Pancreas (tissue), 10 donors: ENCODE data around the gene SIGLEC5. TPM values are rescaled to one million over a fixed set of nuclear protein-coding genes. Genes with fewer than 3 reads are reported as not detected.
A peak's percentile ranks its signal among the peaks of the same experiment; 100 is the strongest.

Experiments
- ATAC-seq, 4 donors: fragments of 200-7000 bp; cut with Tn5 transposase; one replicate each; pipeline versions ENCODE4 v1.8.0 to v1.9.1; 2020; ENCODE audit warnings: mild to moderate bottlenecking in 4 of 4, moderate library complexity in 4 of 4
- DNase-seq, 6 donors: peaks; one replicate each; pipeline ENCODE4 v3.0.0-alpha.2; 2020
- FAIRE-seq: peaks from 2 replicates; lab custom pipeline; 2012; peaks lifted over from hg19 to GRCh38; lab: Jason Lieb, UNC
- H3K27ac ChIP-seq, 4 donors: fragments of 200-600 bp; sonication (generic); 1 replicate in 3 of 4; 2 replicates in 1 of 4; pipeline versions ENCODE4 v1.5.0 to v1.8.0; 2020
- H3K27me3 ChIP-seq, 4 donors: fragments of 200-600 bp; one replicate each; pipeline ENCODE4 v1.8.0; 2021
- H3K36me3 ChIP-seq, 3 donors: fragments of 200-600 bp; sonication (generic) in 1 of 3; one replicate each; pipeline versions ENCODE4 v1.5.0 to v1.8.0; 2020 to 2021
- H3K4me1 ChIP-seq, 3 donors: fragments of 200-600 bp; one replicate each; pipeline ENCODE4 v1.8.0; 2021
- H3K4me3 ChIP-seq, 4 donors: fragments of 200-600 bp; sonication (generic) in 2 of 4; one replicate each; pipeline versions ENCODE4 v1.5.0 to v1.8.0; 2020 to 2021
- H3K9me3 ChIP-seq, 4 donors: fragments of 200-600 bp; one replicate each; pipeline ENCODE4 v1.8.0; 2021
- WGBS, 2 donors: extraction: QIAGEN DNeasy Blood & Tissue Kit; methylation state at CpG; one replicate each; pipeline ENCODE4 v1.1.7; 2013; 5-methylcytosine and 5-hydroxymethylcytosine counted together
- intact Hi-C, 3 donors: fragments of 100-400 bp; cut with DNase I; formaldehyde crosslinking; loops; one replicate each; pipeline versions ENCODE4 v1.11.1 to v1.14.2; 2022
- polyA plus RNA-seq, 2 donors: library from polyadenylated mRNA; stranded (reverse); fragments of 200-250 nt; gene quantifications; one replicate each; pipeline ENCODE4 v1.2.3, GENCODE V29; 2013
- total RNA-seq, 6 donors: library from RNA; stranded (reverse); fragmentation: NEBNext Ultra II Directional in 4 of 6; extraction: Animal tissue kit (Norgen Biotek cat#: 25700) in 4 of 6; gene quantifications; one replicate each; pipeline versions ENCODE4 v1.2.1 to v1.2.4, GENCODE V29; 2021 to 2023
- TF ChIP-seq, protein P1 (sequence below), 4 donors: fragments of 200-600 bp; sonication (generic) in 3 of 4; IDR thresholded peaks; one replicate each; pipeline versions ENCODE4 v1.5.0 to v1.8.0; 2021; ENCODE audit warnings: antibody characterized with exemption in 4 of 4
- donor health status: healthy with polysubstance abuse.
- donor health status: DM: no; HTN: no; CAD: no; lungs with moderate emphysema.
- donor health status: DM: no; HTN: no; CAD: no.
- donor health status: control.
- donor health status: control.
- donor health status: Bipolar disorder and iron deficiency.
- donor health status: DM: yes; HTN: yes; CAD: no.
- donor health status: DM: no; HTN: no; CAD: no.
- donor health status: DM: no; HTN: no; CAD: no.
- donor health status: DM: yes; HTN: yes; CAD: no.

SIGLEC5 gene
- total and polyA plus RNA-seq, 8 donors = 0.05 to 0.37 (median 0.11) TPM; not detected in 5

DNA sequence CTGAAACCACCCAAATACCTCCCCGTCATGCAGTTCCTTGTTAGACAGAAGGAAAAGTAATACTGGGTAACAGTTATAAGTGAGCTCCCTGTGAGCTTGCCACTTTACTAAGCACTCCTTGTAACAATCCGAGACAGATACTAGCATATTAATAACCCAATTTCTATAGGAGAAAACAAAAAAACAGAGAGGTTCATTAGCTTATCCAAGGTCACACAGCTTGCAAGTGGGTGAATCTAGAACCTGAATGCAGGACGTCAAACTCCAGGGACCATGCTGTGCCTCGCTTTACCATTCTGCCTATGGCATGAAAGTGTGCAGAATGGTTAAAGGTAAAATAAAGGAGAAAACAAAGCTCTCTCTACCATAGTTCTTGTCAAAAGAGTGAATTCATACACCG, 15.4 kb downstream of the SIGLEC5 start:
- intact Hi-C loops = no loop called here
- H3K36me3 ChIP-seq = no peaks in the 10 kb centered on the region
- no peak overlapping the region for H3K4me3 ChIP-seq
- TF ChIP-seq, protein P1, sequence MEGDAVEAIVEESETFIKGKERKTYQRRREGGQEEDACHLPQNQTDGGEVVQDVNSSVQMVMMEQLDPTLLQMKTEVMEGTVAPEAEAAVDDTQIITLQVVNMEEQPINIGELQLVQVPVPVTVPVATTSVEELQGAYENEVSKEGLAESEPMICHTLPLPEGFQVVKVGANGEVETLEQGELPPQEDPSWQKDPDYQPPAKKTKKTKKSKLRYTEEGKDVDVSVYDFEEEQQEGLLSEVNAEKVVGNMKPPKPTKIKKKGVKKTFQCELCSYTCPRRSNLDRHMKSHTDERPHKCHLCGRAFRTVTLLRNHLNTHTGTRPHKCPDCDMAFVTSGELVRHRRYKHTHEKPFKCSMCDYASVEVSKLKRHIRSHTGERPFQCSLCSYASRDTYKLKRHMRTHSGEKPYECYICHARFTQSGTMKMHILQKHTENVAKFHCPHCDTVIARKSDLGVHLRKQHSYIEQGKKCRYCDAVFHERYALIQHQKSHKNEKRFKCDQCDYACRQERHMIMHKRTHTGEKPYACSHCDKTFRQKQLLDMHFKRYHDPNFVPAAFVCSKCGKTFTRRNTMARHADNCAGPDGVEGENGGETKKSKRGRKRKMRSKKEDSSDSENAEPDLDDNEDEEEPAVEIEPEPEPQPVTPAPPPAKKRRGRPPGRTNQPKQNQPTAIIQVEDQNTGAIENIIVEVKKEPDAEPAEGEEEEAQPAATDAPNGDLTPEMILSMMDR (IDR thresholded peaks at IDR 0.05) = no peak
- H3K9me3 ChIP-seq = no peaks in the 10 kb centered on the region
- H3K27me3 ChIP-seq = no peaks in the 10 kb centered on the region
- ATAC-seq = no peak
- no peak for DNase-seq
- H3K4me1 ChIP-seq = no peaks in the 10 kb centered on the region
- H3K27ac ChIP-seq = no peak overlapping the region
- no peak for FAIRE-seq
- 51 to 66% methylated on average over 5 of the region's 5 CpGs for WGBS, 2 donors

DNA sequence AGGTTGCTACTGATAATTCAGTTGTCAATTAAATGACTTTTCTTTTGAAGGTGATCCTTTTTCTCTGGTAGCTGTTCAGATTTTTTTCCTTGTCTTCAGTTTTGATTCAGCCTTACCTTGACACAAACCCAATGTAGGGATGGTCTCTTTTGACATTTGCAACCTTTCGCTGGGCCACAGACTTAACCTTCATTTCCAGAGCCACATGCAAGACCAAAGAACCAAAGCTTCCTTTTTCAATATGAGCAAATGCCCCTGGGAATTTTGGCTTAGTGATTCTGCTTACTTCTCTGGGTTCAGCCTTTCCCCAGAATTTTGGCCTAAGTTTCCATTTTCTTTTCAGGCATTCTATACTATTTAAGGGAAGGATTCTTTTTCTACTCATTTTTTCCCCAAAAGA, 19.6 kb downstream of the SIGLEC5 start:
- intact Hi-C loops = no loop called here
- Histone ChIP-seq H3K4me3 (no peak overlapping the region), H3K36me3 (no peaks in the 10 kb centered on the region), H3K27ac (no peak overlapping the region), H3K4me1 (no peaks in the 10 kb centered on the region), H3K9me3 (no peaks in the 10 kb centered on the region), H3K27me3 (no peaks in the 10 kb centered on the region)
- DNase-seq (no peak), ATAC-seq (no peak), FAIRE-seq (no peak)
- 85 to 90% methylated on average over 1 of the region's 1 CpG for WGBS, 2 donors
- TF ChIP-seq, protein P1 (IDR thresholded peaks at IDR 0.05) = no peak

DNA sequence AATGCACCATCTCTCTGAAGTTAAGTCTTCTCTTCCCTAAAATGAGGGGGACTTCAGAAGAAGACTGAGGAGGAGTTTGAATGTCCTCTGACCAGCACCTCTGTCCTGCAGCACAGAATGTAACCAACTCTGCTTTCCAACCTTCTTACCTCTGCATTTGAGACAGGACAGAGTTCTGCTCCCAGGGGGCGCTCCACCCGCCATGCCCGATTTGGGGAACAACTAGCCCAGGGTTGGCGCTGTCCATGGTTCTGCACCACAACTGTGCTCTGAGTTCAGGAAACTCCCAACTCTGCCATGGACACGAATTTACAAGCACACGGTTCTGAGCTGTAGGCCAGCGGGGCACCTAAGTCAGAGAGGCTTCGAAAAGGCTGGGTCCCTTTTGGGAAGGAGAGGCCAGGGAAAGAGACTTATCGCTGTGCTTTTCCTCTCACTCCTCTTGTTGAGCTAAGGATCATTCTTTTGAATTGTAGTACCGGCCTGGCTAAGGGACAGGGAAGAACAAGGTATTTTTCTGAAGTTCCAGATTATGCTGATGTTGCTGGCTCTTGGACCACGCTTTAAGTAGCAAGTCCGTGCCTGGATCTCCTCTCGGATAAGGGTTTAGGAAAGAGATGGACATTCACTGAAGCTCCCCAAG, 22.2 kb downstream of the SIGLEC5 start:
- Histone ChIP-seq H3K4me3 (no peak overlapping the region), H3K9me3 (no peaks in the 10 kb centered on the region), H3K27me3 (no peaks in the 10 kb centered on the region), H3K36me3 (no peaks in the 10 kb centered on the region), H3K27ac (no peak overlapping the region), H3K4me1 (no peaks in the 10 kb centered on the region)
- ATAC-seq (peak in 3 of 4 donors; percentile 67 to 96 (median 69)), FAIRE-seq (no peak), DNase-seq (peak in 5 of 6 donors; percentile 32 to 78 (median 63))
- TF ChIP-seq, protein P1 (IDR thresholded peaks at IDR 0.05) = peak in 2 of 4 donors; percentile 8 to 14
- intact Hi-C loops = no loop called here
- WGBS, 2 donors = 25 to 32% methylated on average over 13 of the region's 13 CpGs

DNA sequence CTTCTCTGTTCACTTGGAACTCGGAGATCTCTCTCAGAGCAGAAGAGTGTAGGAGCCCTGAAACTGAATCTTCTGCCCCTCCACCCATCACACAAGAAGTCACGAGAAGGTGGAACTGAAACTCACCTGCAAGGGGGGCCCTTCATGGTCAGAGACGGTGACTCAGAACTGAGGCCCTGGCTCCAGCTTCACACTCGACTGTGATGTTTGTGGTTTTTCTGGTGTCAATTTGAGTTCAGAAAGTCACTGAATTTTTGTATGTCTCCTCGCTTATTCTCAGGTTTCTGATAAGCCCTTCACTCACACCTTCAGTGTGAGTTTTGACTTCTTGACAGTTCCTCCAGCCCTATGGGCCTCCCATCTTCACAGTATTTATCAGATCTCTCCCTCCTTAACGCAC, 23.1 kb downstream of the SIGLEC5 start:
- DNase-seq (no peak), ATAC-seq (no peak)
- WGBS, 2 donors = 55 to 63% methylated on average over 6 of the region's 6 CpGs

More for the DNA sequence above, 23.1 kb downstream of the SIGLEC5 start:
- H3K36me3 ChIP-seq = no peaks in the 10 kb centered on the region
- H3K4me1 ChIP-seq = no peaks in the 10 kb centered on the region
- no peaks in the 10 kb centered on the region for H3K9me3 ChIP-seq
- no peak overlapping the region for H3K27ac ChIP-seq
- H3K4me3 ChIP-seq = no peak overlapping the region
- no peak for FAIRE-seq
- H3K27me3 ChIP-seq = no peaks in the 10 kb centered on the region
- TF ChIP-seq, protein P1 (IDR thresholded peaks at IDR 0.05) = no peak
- intact Hi-C loops = no loop called here
